GM12875 (cell line): Measurements from ENCODE around the gene COBLL1.

ENCODE experiments used
- H3K4me3 ChIP-seq: one replicate; pipeline ENCODE4 v1.5.1; 2011; ENCODE audit warnings: low read depth, low read length, control low read depth
- TF ChIP-seq, protein P1 (sequence below): IDR thresholded peaks from 2 replicates; pipeline ENCODE4 v1.5.1; 2011; ENCODE audit warnings: low read depth, mild to moderate bottlenecking, control low read depth, inconsistent platforms, low read length, moderate library complexity, borderline replicate concordance; ENCODE audit not compliant: insufficient read depth

Gene COBLL1

DNA sequence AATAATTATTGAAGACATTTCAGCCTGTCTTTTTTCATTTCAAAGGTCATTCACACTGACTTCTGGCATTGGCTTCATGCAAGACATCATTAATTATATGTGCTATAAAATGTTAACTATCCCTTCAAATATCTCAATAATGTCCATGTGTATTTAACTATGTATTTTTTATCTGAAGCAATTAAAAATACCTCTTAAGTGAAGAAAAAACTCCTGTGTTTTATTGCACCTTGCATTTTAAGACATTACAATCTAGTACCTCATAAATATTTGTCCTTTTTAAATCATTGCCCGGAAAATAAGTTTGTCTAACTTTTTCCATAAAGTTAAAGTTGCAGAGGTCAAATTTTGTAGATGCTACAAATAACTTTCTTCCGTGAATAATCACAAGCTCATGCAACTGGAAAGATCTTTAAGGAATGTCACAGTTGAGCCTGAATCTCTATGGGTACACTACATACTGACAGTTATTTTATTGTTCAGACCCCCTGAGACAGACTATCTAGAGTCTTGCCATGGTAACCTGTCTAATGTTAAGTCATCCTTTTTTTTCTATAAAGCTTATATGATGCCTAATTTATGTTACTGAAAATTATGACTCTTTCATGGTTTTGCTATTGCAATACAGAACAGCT is 38.4 kb upstream of the COBLL1 start:
- TF ChIP-seq, protein P1, sequence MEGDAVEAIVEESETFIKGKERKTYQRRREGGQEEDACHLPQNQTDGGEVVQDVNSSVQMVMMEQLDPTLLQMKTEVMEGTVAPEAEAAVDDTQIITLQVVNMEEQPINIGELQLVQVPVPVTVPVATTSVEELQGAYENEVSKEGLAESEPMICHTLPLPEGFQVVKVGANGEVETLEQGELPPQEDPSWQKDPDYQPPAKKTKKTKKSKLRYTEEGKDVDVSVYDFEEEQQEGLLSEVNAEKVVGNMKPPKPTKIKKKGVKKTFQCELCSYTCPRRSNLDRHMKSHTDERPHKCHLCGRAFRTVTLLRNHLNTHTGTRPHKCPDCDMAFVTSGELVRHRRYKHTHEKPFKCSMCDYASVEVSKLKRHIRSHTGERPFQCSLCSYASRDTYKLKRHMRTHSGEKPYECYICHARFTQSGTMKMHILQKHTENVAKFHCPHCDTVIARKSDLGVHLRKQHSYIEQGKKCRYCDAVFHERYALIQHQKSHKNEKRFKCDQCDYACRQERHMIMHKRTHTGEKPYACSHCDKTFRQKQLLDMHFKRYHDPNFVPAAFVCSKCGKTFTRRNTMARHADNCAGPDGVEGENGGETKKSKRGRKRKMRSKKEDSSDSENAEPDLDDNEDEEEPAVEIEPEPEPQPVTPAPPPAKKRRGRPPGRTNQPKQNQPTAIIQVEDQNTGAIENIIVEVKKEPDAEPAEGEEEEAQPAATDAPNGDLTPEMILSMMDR = no peak
- no peak overlapping the region for H3K4me3 ChIP-seq

DNA sequence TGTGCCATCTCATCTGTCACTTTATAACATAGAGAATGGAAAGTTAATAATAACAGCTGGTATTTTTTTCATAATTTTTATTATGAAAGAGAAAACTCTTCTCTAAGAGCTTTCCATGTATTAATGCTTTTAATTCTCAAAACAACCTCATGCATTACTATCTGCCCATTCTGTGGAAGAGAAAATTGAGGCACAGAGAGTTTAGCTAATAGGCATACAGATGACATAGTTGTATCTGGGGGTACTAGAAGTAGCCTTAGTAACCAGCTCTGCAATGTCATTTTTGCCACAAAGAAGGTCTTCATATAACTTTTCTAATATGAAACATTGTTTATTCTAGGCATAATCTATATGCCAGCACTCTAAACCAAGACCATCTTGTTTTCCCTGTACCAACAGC is 36.3 kb upstream of the COBLL1 start:
- no peak overlapping the region for H3K4me3 ChIP-seq
- TF ChIP-seq, protein P1 = no peak

DNA sequence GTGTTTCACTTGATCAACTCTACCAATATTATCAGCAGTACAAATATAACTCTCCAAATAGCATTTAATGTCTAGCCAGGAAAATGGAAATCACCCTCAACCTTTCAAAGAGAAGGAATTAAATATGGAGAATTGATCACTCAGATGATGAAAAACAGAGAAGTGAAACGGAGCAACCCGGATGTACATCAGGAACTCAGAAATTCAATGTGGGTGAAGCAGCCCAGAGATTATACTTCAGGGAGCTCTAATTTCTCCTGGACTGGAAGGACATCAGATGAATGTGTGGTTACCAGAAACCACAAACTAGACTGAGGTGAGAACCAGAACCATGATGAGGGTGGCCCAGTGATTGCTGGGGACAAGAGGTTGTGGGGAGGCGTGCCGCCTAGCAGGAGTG is 35.5 kb upstream of the COBLL1 start:
- TF ChIP-seq, protein P1 = no peak
- no peak overlapping the region for H3K4me3 ChIP-seq

DNA sequence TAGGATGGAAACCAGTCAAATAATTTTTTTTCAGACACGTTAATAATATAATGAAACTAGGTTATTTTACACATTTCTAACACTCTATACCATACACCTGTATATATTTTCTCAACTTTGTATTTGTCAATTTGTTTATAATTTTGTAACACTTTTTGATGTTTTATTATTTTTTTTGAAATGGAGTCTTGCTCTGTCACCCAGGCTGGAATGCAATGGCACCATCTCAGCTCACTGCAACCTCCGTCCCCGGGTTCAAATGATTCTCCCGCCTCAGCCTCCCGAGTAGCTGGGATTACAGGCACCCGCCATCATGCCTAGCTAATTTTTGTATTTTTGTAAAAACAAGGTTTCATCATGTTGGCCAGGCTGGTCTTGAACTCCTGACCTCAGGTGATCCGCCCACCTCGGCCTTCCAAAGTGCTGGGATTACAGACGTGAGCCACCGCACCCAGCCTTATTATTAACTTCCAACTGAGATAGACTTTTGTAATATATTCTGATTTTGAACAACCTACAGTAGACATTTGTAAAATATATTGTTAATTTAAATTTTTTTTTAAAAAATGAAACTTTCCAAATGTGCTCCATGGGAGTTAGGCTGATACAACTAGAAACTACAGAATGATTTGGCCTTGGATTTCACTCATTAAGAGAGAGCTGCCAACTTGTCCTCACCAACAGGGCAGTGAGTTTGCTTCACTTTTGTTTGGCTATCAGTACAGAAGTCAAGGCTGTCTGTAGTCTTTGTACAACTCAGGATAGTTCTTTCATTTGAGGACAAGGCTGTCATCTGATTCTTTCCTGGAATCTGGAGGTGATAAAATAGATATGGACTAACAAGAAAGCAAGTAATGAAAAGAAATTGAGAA is 33.9 kb upstream of the COBLL1 start:
- no peak overlapping the region for H3K4me3 ChIP-seq
- TF ChIP-seq, protein P1 = no peak

DNA sequence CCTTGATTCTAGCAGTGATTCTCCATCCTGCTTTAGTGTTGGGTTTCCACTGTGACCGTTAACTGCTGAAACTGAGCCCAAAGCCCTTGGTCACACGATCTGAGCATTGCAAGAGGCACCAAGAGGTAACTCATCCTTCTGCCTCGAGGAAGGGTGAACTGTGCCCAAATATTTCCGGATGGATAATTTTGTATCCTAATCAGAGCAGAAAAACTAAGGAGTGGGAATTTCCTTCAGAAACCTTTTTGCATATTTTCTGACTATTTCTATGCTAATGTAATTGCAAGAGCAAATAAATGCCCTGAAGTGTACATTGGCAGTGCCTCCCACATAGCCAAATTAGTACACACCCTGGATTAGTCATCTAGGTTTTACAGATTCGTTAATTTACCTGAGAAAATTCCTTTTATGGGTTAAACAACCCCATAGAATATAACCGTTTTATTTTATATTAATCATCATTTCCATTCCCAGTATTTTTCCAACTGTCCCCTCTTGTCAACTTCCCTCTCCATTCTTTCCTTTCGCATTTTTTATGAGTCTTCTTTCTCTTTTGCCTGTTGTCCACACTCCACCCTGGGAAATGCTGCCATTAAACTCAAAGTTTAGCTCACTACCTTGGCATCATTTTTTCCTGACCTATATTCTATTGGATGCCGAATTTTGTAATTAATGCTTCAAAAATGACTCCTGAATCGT is 31.7 kb upstream of the COBLL1 start:
- no peak overlapping the region for H3K4me3 ChIP-seq
- TF ChIP-seq, protein P1 = no peak

DNA sequence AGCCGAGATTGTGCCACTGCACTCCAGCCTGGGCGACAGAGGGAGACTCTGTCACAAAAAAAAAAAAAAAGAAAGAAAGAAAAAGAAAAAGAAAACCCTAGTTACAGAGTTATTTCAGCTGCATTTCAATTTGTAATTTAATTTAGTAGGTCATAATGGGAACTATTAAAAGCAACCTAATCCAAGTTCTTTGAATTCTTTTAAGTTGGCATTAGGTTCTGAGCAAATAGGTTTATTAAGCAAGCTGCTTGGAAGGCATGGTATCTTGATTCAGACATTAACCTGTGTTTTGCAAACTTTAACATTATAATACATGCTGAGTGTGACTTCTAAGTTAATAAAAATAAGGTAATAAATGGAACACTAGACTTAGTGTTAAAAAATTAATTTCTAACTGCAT is 29.8 kb upstream of the COBLL1 start:
- no peak overlapping the region for H3K4me3 ChIP-seq
- TF ChIP-seq, protein P1 = no peak
